Measurements from ENCODE around the gene MAP2K7.

Gene MAP2K7

DNA sequence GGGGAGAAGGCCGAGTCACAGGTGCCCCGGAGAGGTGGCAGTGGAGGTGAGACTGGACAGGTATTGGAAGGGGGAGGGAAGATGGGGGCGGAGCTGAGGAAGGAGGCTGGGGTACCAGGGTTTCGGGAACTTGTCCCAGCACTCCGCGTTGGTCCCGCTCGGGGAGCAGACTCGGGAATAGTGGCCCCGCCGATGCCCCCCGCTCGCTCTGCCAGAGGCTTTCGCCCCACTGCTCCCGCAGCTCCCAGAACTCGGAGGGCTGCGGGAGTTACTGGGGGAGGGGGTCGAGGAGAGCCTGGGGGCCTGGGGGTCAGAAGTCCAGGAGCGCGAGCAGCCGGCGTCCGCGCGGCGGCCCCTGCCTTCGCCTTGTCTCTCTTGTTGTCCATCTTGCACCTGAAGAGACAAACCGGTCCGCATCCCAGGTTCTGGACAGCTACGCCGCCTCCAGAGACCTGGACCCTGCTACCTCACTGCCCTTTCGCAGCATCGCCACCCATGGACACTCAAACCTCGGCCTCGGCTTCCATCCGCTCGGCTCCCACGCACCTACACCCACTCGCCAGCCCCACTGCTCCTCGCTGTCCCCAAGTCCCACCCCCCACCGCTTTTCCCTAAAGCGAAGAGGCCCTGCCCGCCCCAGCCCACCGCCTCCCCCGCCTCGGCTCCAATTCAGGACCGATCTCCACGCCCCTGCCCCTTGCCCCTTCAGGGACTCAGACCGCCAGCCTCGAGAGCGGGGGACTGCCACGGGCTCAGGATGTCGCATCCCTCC is 30.2 kb upstream of the MAP2K7 start:
- TF ChIP-seq, protein P1, sequence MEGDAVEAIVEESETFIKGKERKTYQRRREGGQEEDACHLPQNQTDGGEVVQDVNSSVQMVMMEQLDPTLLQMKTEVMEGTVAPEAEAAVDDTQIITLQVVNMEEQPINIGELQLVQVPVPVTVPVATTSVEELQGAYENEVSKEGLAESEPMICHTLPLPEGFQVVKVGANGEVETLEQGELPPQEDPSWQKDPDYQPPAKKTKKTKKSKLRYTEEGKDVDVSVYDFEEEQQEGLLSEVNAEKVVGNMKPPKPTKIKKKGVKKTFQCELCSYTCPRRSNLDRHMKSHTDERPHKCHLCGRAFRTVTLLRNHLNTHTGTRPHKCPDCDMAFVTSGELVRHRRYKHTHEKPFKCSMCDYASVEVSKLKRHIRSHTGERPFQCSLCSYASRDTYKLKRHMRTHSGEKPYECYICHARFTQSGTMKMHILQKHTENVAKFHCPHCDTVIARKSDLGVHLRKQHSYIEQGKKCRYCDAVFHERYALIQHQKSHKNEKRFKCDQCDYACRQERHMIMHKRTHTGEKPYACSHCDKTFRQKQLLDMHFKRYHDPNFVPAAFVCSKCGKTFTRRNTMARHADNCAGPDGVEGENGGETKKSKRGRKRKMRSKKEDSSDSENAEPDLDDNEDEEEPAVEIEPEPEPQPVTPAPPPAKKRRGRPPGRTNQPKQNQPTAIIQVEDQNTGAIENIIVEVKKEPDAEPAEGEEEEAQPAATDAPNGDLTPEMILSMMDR (IDR thresholded peaks at IDR 0.05) = no peak
- H3K27ac Mint-ChIP-seq = no peak overlapping the region
- no peaks in the 10 kb centered on the region for H3K9me3 Mint-ChIP-seq
- no peaks in the 10 kb centered on the region for H3K36me3 Mint-ChIP-seq (ENCODE audit: low read depth)
- peaks cover 22% of the 10 kb centered on the region for H3K4me1 Mint-ChIP-seq
- DNase-seq = peak; percentile 57
- peak overlapping the region; percentile 87 for H3K4me3 Mint-ChIP-seq
- peaks cover 61% of the 10 kb centered on the region for H3K27me3 Mint-ChIP-seq (ENCODE audit: low read depth, poor library complexity)

DNA sequence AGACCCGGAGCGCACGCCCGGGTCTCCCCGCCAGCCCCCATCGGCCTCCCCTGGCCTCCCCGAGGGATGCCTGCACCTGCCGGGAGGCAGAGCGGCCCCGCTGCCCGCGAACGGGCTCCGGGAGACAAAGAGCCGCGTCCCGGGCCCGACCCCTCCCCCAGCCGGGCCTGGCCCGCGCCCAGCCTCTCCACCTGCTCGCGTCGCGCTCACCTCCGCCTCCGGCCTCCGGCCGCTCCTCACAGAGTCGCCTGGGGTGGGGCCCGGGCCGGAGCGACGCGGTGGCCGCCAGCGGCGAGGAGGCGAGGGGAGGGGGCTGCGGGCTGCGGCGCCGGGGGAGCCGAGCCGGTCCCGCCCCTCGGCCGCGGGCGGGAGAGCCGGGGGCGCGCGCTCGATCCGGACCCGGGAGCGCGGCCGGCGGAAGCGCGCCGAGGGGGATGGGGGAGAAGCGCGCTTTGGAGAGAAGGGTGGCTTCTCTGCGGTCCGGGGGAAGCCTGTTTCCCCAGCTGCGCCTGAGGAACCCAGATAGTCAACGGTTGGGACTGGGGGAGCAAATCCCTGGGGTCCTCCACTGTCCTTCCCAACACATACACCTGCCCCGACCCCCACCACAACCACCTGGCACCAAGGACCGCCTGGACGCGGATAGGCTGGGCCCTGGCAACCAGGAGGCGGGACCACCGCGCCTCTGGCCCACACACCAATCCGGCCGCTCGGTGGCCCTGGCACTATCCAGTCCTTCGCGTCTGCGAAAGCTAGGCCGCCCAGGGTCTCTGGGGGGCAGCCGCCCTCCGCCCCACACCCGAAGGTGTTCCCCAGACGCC is 29.4 kb upstream of the MAP2K7 start, which contains the start of gene PRR36:
Gene PRR36 (minus strand): TSS at position 315 of the 821 bp plus-strand sequence. CDS start 701 bp downstream, outside the sequence.
- TF ChIP-seq, protein P1 (IDR thresholded peaks at IDR 0.05) = no peak
- DNase-seq = peak; percentile 77
- Mint-ChIP-seq H3K36me3 (ENCODE audit: low read depth) (no peaks in the 10 kb centered on the region), H3K9me3 (no peaks in the 10 kb centered on the region), H3K27me3 (ENCODE audit: low read depth, poor library complexity) (peaks cover 56% of the 10 kb centered on the region), H3K4me3 (peak within 1 kb of the TSS; percentile 87), H3K4me1 (peaks cover 22% of the 10 kb centered on the region), H3K27ac (no peak within 1 kb of the TSS)

DNA sequence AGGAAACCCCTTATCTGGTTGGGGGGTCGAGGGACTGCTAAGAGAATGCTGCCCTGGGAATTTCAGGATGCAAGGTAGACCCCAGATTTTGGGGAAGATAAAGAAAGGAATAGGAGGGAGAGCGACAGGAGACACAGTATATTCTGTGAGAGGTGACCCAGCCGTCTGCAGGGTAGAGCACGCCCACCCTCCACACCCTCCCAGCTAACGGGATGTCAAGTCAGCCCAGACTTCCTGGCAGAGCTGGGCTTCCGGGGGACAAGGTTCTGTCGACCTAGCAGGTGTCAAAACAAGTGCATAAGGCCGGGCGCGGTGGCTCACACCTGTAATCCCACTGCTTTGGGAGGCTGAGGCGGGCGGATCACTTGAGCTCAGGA is 28.8 kb upstream of the MAP2K7 start:
- peaks cover 22% of the 10 kb centered on the region for H3K4me1 Mint-ChIP-seq
- peak overlapping the region; percentile 75 for H3K4me3 Mint-ChIP-seq
- TF ChIP-seq, protein P1 (IDR thresholded peaks at IDR 0.05) = no peak
- no peaks in the 10 kb centered on the region for H3K36me3 Mint-ChIP-seq (ENCODE audit: low read depth)
- no peak overlapping the region for H3K27ac Mint-ChIP-seq
- peaks cover 56% of the 10 kb centered on the region for H3K27me3 Mint-ChIP-seq (ENCODE audit: low read depth, poor library complexity)
- no peak for DNase-seq
- H3K9me3 Mint-ChIP-seq = no peaks in the 10 kb centered on the region

DNA sequence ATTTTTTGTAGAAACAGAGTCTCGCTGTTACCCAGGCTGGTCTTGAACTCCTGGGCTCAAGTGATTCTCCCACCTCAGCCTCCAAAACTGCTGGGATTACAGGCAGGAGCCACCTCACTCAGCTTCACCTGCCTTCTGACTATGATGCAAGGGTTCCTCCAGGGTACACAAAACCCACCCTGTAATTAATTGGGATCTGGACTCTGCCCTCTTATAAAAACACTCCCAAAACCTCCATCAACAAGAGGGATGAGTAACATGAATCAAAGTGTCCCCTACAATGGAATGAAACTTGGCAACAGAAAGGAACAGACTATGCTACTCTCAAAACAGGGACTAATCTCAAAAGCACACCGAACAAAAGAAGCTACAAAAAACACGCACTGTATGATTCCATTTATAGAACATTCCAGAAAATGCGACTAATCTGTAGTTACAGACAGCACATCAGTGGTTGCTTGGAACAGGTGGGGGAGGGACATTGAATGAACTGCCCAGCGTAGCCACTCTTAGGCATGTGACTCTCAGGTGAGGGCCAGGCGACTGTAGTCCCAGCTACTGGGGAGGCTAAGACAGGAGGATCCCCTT is 26.3 kb upstream of the MAP2K7 start:
- H3K27me3 Mint-ChIP-seq (ENCODE audit: low read depth, poor library complexity) = peaks cover 50% of the 10 kb centered on the region
- TF ChIP-seq, protein P1 (IDR thresholded peaks at IDR 0.05) = no peak
- H3K36me3 Mint-ChIP-seq (ENCODE audit: low read depth) = no peaks in the 10 kb centered on the region
- no peak overlapping the region for H3K4me3 Mint-ChIP-seq
- H3K4me1 Mint-ChIP-seq = peaks cover 5% of the 10 kb centered on the region
- no peak overlapping the region for H3K27ac Mint-ChIP-seq
- no peaks in the 10 kb centered on the region for H3K9me3 Mint-ChIP-seq
- no peak for DNase-seq

DNA sequence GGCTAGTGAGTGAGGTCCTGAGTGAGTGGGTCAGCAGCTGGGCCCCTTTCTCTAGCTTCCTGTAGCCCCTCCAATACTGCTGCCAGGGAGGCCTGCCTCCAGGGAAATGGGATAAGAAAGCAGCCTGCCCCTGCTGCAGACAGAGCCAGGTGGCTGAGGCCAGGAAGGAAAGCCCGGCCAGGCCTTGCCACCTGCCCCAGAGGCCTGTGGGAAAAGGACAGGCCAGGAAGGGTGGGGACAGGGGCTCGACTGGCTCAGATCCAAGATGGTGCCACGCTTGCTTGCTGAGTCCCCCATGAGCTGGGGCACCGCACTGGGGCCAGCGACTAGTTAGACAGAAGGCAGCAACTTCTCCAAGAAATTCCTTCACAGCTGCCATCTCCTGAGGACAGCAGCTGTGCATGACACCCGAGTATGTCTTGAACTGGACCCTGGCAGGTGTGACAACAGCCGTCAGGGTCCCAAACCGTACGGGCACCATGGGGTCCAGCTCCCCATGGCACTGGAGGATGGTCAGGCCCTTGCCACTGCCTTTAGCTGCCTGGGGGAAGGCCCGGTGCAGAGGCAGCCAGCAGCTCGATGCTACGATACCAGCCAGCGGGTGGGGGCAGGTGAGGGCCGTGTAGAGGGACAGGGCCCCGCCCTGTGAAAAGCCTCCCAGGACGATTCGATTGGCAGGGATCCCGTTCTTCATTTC is 24.4 kb upstream of the MAP2K7 start:
- Mint-ChIP-seq H3K27me3 (ENCODE audit: low read depth, poor library complexity) (peaks cover 44% of the 10 kb centered on the region), H3K4me3 (no peak overlapping the region), H3K4me1 (peaks cover 4% of the 10 kb centered on the region), H3K9me3 (no peaks in the 10 kb centered on the region), H3K27ac (peak overlapping the region; percentile 48), H3K36me3 (ENCODE audit: low read depth) (no peaks in the 10 kb centered on the region)
- no peak for DNase-seq
- TF ChIP-seq, protein P1 (IDR thresholded peaks at IDR 0.05) = no peak

All from nephron progenitor cell (in vitro differentiated cells).